Breast epithelium (tissue), 4 donors: ENCODE measurements around the gene SYNM. TPM values are rescaled to one million over a fixed set of nuclear protein-coding genes. Genes with fewer than 3 reads are reported as not detected.
"Not testable (repeated sequence)": the region's sequence is repeated elsewhere in the genome, so short reads cannot be mapped to it uniquely, and the experiment has no call there.

Experiments used
- DNase-seq, 2 donors: peaks; one replicate each; pipeline ENCODE4 v3.0.0-alpha.2; 2019; ENCODE audit warnings: low spot score in 2 of 2
- H3K27ac ChIP-seq, 2 donors: fragments of 200-600 bp; sonication (generic) in 1 of 2; one replicate each; pipeline ENCODE4 v1.5.1; 2016 to 2019; ENCODE audit warnings: mild to moderate bottlenecking in 1 of 2
- H3K27me3 ChIP-seq, 2 donors: fragments of 200-600 bp; sonication (generic) in 1 of 2; one replicate each; pipeline versions ENCODE4 v1.5.1 to v1.6.0; 2017 to 2019; ENCODE audit warnings: control low read depth in 1 of 2, mild to moderate bottlenecking in 1 of 2
- H3K36me3 ChIP-seq: fragments of 200-600 bp; one replicate; pipeline ENCODE4 v1.5.1; 2019
- H3K4me1 ChIP-seq, 2 donors: fragments of 200-600 bp; sonication (generic); one replicate each; pipeline ENCODE4 v1.5.1; 2016 to 2019; ENCODE audit warnings: control low read depth in 1 of 2
- H3K4me3 ChIP-seq, 3 donors: fragments of 200-600 bp; sonication (generic); 1 replicate in 2 of 3; 2 replicates in 1 of 3; pipeline ENCODE4 v1.5.1; 2016 to 2019; ENCODE audit warnings: mild to moderate bottlenecking in 3 of 3, moderate library complexity in 2 of 3
- H3K9me3 ChIP-seq, 2 donors: fragments of 200-600 bp; sonication (generic) in 1 of 2; one replicate each; pipeline ENCODE4 v1.5.1; 2016 to 2019; ENCODE audit warnings: control low read depth in 1 of 2
- CTCF ChIP-seq, 3 donors: fragments of 450-650 bp; IDR thresholded peaks; one replicate each; pipeline ENCODE4 v1.5.1; 2016 to 2017; ENCODE audit warnings: antibody characterized with exemption in 3 of 3, mild to moderate bottlenecking in 3 of 3, moderate library complexity in 3 of 3
- POLR2A ChIP-seq: fragments of 450-650 bp; IDR thresholded peaks from one replicate; pipeline ENCODE4 v1.6.1; 2016; ENCODE audit warnings: antibody characterized with exemption, mild to moderate bottlenecking, moderate library complexity
- POLR2AphosphoS5 ChIP-seq, 3 donors: sonication (generic); formaldehyde crosslinking; IDR thresholded peaks; one replicate each; pipeline ENCODE4 v1.6.1; 2017; ENCODE audit warnings: antibody characterized with exemption in 3 of 3
- intact Hi-C: fragments of 100-400 bp; cut with DNase I; formaldehyde crosslinking; loops from one replicate; pipeline ENCODE4 v1.15.1; 2023; ENCODE audit warnings: low total_unique reads
- total RNA-seq, 3 donors: library from RNA; depleted of rRNA; stranded (reverse); fragments of >200 nt; gene quantifications; one replicate each; pipeline ENCODE4 v1.1.0, GENCODE V29; 2016

SYNM gene
- total RNA-seq, 3 donors from 2014 or later = 32.0 to 319 (median 115) TPM

GRCh38 chr15:99070208-99070607 lies 34.7 kb upstream of the SYNM start:
- intact Hi-C loops = no loop called here
- H3K4me3 ChIP-seq = no peak overlapping the region

DNA sequence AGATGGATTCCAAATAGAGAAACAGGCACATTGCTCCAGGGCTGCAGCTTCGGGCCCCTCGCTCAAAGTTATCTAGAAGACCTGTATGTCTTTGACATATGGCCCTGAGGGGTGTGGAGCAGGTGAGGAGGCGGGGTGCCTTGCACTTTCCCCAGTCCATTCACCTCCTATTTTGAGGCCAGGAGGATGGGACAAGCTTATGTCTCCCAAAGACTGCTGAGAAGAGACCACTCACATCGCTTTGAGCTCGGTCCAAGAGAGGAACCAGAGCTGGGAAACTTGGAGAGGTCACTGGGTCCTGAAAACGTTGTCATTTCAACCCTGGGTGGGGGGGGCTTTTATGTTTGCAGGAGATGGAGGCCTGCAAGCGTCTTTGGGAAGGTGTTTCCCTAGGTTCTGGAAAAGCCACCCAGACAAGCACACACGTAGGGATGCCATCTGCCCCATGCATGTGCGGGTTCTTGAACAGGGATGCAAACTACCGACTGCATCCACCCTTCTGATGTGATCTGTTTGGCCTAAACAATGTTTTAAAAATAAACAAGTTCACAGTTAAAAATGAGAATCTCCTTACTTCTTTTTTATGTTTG lies 33.7 kb upstream of the SYNM start:
- Histone ChIP-seq H3K9me3 (no peaks in the 10 kb centered on the region), H3K36me3 (no peaks in the 10 kb centered on the region), H3K4me3 (no peak overlapping the region), H3K27ac (no peak overlapping the region), H3K27me3 (no peaks in the 10 kb centered on the region), H3K4me1 (no peaks in the 10 kb centered on the region)
- no peak for DNase-seq
- intact Hi-C loops = no loop called here
- TF ChIP-seq POLR2A (no peak), POLR2AphosphoS5 (IDR thresholded peaks at IDR 0.05) (no peak), CTCF (IDR thresholded peaks at IDR 0.05) (no peak)

More at GRCh38 chr15:99070208-99070607, 34.7 kb upstream of the SYNM start:
- Histone ChIP-seq H3K36me3 (no peaks in the 10 kb centered on the region), H3K4me1 (no peaks in the 10 kb centered on the region), H3K27me3 (no peaks in the 10 kb centered on the region), H3K9me3 (no peaks in the 10 kb centered on the region), H3K27ac (no peak overlapping the region)
- no peak for DNase-seq
- no peak for TF ChIP-seq POLR2A
- TF ChIP-seq POLR2AphosphoS5 (IDR thresholded peaks at IDR 0.05) = no peak
- no peak for TF ChIP-seq CTCF (IDR thresholded peaks at IDR 0.05)

GRCh38 chr15:99073008-99073717 lies 31.7 kb upstream of the SYNM start:
- DNase-seq = no peak
- TF ChIP-seq POLR2AphosphoS5 (IDR thresholded peaks at IDR 0.05) = no peak
- no peak for TF ChIP-seq POLR2A
- TF ChIP-seq CTCF (IDR thresholded peaks at IDR 0.05) = no peak
- Histone ChIP-seq H3K4me1 (no peaks in the 10 kb centered on the region), H3K27me3 (no peaks in the 10 kb centered on the region), H3K9me3 (no peaks in the 10 kb centered on the region), H3K4me3 (no peak overlapping the region), H3K27ac (no peak overlapping the region), H3K36me3 (no peaks in the 10 kb centered on the region)
- intact Hi-C loops = no loop called here

- intact Hi-C loops = no loop called here
- Histone ChIP-seq H3K9me3 (no peaks in the 10 kb centered on the region), H3K4me3 (no peak overlapping the region), H3K36me3 (no peaks in the 10 kb centered on the region), H3K4me1 (no peaks in the 10 kb centered on the region), H3K27ac (no peak overlapping the region), H3K27me3 (no peaks in the 10 kb centered on the region)
- no peak for DNase-seq
- no peak for TF ChIP-seq POLR2A
These were observed 30.4 kb upstream of the SYNM start for GRCh38 chr15:99074446-99074845.

DNA sequence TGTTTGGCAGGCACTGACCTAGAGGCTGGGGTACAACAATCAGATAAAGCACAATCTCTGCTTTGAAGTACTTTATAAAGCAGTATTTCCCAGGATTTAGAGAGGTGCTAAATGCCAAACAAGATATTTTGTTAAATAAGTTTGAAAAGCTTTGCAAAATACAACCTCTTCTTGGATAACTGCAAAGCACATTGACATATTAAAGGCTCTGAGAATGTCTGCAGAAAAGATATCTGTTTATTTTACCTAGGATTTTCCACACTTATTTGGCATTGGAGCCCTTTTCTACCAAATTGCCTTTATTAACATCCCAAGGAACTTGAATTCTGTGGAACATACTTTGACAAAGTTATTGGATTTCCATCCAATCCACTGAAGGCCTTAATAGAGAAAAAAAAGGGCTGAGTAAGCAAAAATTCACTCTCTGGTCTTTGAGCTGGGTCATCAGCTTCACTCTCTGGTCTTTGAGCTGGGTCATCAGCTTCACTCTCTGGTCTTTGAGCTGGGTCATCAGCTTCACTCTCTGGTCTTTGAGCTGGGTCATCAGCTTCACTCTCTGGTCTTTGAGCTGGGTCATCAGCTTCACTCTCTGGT lies 29.7 kb upstream of the SYNM start:
- H3K27me3 ChIP-seq, H3K27ac ChIP-seq, H3K4me3 ChIP-seq, H3K36me3 ChIP-seq, H3K4me1 ChIP-seq, intact Hi-C loops, DNase-seq, H3K9me3 ChIP-seq: not testable (repeated sequence)

DNA sequence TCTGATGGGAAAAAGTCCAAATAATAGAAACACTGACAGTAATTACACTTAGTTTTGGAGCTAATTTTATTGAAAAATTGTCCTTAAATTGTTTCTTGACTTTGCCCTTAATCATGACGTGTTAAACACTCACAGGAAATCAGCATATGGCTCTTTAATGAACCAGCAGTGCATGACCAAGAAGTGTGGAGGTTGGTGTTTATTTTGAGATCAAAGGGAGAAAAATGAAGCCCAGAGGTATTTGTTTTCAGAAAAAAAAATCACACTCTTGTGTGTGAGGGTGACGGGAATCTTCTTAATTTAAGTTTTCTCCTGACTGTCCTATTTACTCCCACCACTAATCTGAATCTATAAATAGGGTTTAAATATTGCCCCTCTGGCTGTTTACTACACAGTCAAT lies 28.8 kb upstream of the SYNM start:
- no peak overlapping the region for H3K4me3 ChIP-seq
- no peak for DNase-seq

More for the DNA sequence above, 28.8 kb upstream of the SYNM start:
- no peaks in the 10 kb centered on the region for H3K27me3 ChIP-seq
- TF ChIP-seq POLR2A (no peak), POLR2AphosphoS5 (IDR thresholded peaks at IDR 0.05) (no peak), CTCF (IDR thresholded peaks at IDR 0.05) (no peak)
- no peaks in the 10 kb centered on the region for H3K36me3 ChIP-seq
- H3K27ac ChIP-seq = no peak overlapping the region
- H3K9me3 ChIP-seq = no peaks in the 10 kb centered on the region
- intact Hi-C loops = no loop called here
- no peaks in the 10 kb centered on the region for H3K4me1 ChIP-seq
